Keratinocyte (primary cell): ENCODE measurements around the gene CADM2. TPM values are rescaled to one million over a fixed set of nuclear protein-coding genes. Genes with fewer than 3 reads are reported as not detected.

Experiments used
- DNase-seq: peaks from one replicate; pipeline ENCODE4 v3.0.0-alpha.2; 2011; ENCODE audit warnings: low read depth, missing footprints, low spot score
- FAIRE-seq: peaks from 2 replicates; lab custom pipeline; 2011; peaks lifted over from hg19 to GRCh38; lab: Jason Lieb, UNC
- H2AFZ ChIP-seq: 2 replicates; pipeline ENCODE4 v1.6.0; 2012; ENCODE audit warnings: low read length, control low read depth, inconsistent platforms; ENCODE audit not compliant: control insufficient read depth
- H3K27ac ChIP-seq: 2 replicates; pipeline ENCODE4 v1.5.1; 2011; ENCODE audit warnings: low read length; ENCODE audit not compliant: control insufficient read depth, insufficient read depth
- H3K27me3 ChIP-seq: 3 replicates; pipeline ENCODE4 v1.6.0; 2011; ENCODE audit warnings: low read length; ENCODE audit not compliant: control insufficient read depth, insufficient read depth; ENCODE audit errors: extremely low read depth
- H3K36me3 ChIP-seq, 2 experiments: 2 replicates in 1 of 2; 3 replicates in 1 of 2; pipeline ENCODE4 v1.5.1; 2011; ENCODE audit warnings: low read length in 2 of 2, mild to moderate bottlenecking in 1 of 2; ENCODE audit not compliant: control insufficient read depth in 2 of 2, insufficient read depth in 2 of 2; ENCODE audit errors: extremely low read depth in 1 of 2
- H3K4me1 ChIP-seq: 3 replicates; pipeline ENCODE4 v1.5.1; 2011; ENCODE audit warnings: low read length; ENCODE audit not compliant: control insufficient read depth, insufficient read depth; ENCODE audit errors: extremely low read depth
- H3K4me2 ChIP-seq: 3 replicates; pipeline ENCODE4 v1.6.0; 2011; ENCODE audit warnings: low read depth, low read length; ENCODE audit not compliant: control insufficient read depth, insufficient read depth; ENCODE audit errors: extremely low read depth
- H3K4me3 ChIP-seq, 3 experiments: fragments of 200-600 bp in 1 of 3; sonication (generic) in 1 of 3; 2 replicates in 2 of 3; 3 replicates in 1 of 3; pipeline ENCODE4 v1.5.1; 2011 to 2016; ENCODE audit warnings: low read length in 3 of 3, mild to moderate bottlenecking in 3 of 3, control low read depth in 2 of 3, inconsistent platforms in 1 of 3, low read depth in 1 of 3, mixed read lengths in 1 of 3, mixed run types in 1 of 3, moderate library complexity in 1 of 3; ENCODE audit not compliant: control insufficient read depth in 2 of 3, insufficient read depth in 2 of 3; ENCODE audit errors: extremely low read depth in 1 of 3
- H3K79me2 ChIP-seq: 2 replicates; pipeline ENCODE4 v1.6.0; 2012; ENCODE audit warnings: low read length; ENCODE audit not compliant: control insufficient read depth, insufficient read depth
- H3K9ac ChIP-seq: 3 replicates; pipeline ENCODE4 v1.6.0; 2011; ENCODE audit warnings: low read length; ENCODE audit not compliant: control insufficient read depth, insufficient read depth; ENCODE audit errors: extremely low read depth
- H3K9me1 ChIP-seq: 3 replicates; pipeline ENCODE4 v1.6.0; 2011; ENCODE audit warnings: low read length; ENCODE audit not compliant: control insufficient read depth, insufficient read depth; ENCODE audit errors: extremely low read depth
- H3K9me3 ChIP-seq: 2 replicates; pipeline ENCODE4 v1.5.1; 2012; ENCODE audit warnings: low read depth, low read length; ENCODE audit not compliant: control insufficient read depth
- H4K20me1 ChIP-seq: 3 replicates; pipeline ENCODE4 v1.6.0; 2011; ENCODE audit warnings: low read length; ENCODE audit not compliant: control insufficient read depth, insufficient read depth; ENCODE audit errors: extremely low read depth
- CTCF ChIP-seq, 3 experiments: IDR thresholded peaks in 1 of 3; conservative IDR thresholded peaks in 1 of 3; optimal IDR thresholded peaks in 1 of 3; 2 replicates in 2 of 3; 3 replicates in 1 of 3; pipeline versions ENCODE3 to v1.5.1; 2011; ENCODE audit warnings: low read length in 3 of 3, mild to moderate bottlenecking in 3 of 3, moderate library complexity in 2 of 3, control low read depth in 1 of 3, inconsistent platforms in 1 of 3; ENCODE audit not compliant: insufficient read depth in 2 of 3; ENCODE audit errors: extremely low read depth in 1 of 3
- EZH2 ChIP-seq: IDR thresholded peaks from one replicate; pipeline ENCODE4 v1.6.1; 2012; ENCODE audit warnings: inconsistent platforms, mild to moderate bottlenecking, low read length, moderate library complexity
- dilution Hi-C: fragments of 300-500 bp; cut with MboI; formaldehyde crosslinking; loops from one replicate; pipeline ENCODE4 v1.7.0; 2020; ENCODE audit warnings: low sequenced_read_pairs; ENCODE audit not compliant: extremely low pct_ligation_motif_present
- polyA plus RNA-seq, 5 experiments: library from polyadenylated mRNA; depleted of rRNA in 3 of 5; stranded (reverse) in 3 of 5; stranded (forward) in 1 of 5; unstranded in 1 of 5; fragments of >200 nt; gene quantifications; 1 replicate in 1 of 5; 2 replicates in 3 of 5; 3 replicates in 1 of 5; pipeline versions ENCODE4 v1.2.1 to v1.2.3, GENCODE V29; 2011 to 2012; ENCODE audit warnings: missing spikeins in 2 of 5, low read depth in 1 of 5, low replicate concordance in 1 of 5

The CADM2 gene
- polyA plus RNA-seq, 1 donor (not counting 4 experiments of a cell fraction or from before 2014, with no cell fraction given) = not detected

GRCh38 chr3:85678713-85679112 lies 719.9 kb downstream of the CADM2 start:
- Histone ChIP-seq H3K4me3 (no peak overlapping the region), H3K27me3 (no peaks in the 10 kb centered on the region), H3K27ac (no peak overlapping the region), H4K20me1 (no peaks in the 10 kb centered on the region), H3K79me2 (no peaks in the 10 kb centered on the region), H3K36me3 (no peaks in the 10 kb centered on the region), H3K4me2 (no peak overlapping the region), H3K4me1 (no peaks in the 10 kb centered on the region), H3K9me3 (no peaks in the 10 kb centered on the region), H3K9me1 (no peaks in the 10 kb centered on the region), H2AFZ (no peak overlapping the region), H3K9ac (no peak overlapping the region)
- DNase-seq (no peak), FAIRE-seq (no peak)
- no peak for TF ChIP-seq CTCF (optimal IDR thresholded peaks at IDR 0.05 in 1 of 3, IDR thresholded peaks at IDR 0.05 in 1 of 3, conservative IDR thresholded peaks at IDR 0.05 in 1 of 3; ENCODE audit: extremely low read depth in 1 of 3, insufficient read depth in 2 of 3, low read length in 3 of 3)
- no peak for TF ChIP-seq EZH2
- dilution Hi-C loops = no loop called here

GRCh38 chr3:85681906-85682305 lies 723.1 kb downstream of the CADM2 start:
- no peak overlapping the region for H3K4me2 ChIP-seq
- no peak overlapping the region for H3K9ac ChIP-seq
- DNase-seq (no peak), FAIRE-seq (no peak)
- H2AFZ ChIP-seq = no peak overlapping the region
- dilution Hi-C loops = no loop called here
- H3K79me2 ChIP-seq = no peaks in the 10 kb centered on the region
- TF ChIP-seq EZH2 = no peak
- TF ChIP-seq CTCF (optimal IDR thresholded peaks at IDR 0.05 in 1 of 3, IDR thresholded peaks at IDR 0.05 in 1 of 3, conservative IDR thresholded peaks at IDR 0.05 in 1 of 3; ENCODE audit: extremely low read depth in 1 of 3, insufficient read depth in 2 of 3, low read length in 3 of 3) = no peak
- no peak overlapping the region for H3K4me3 ChIP-seq
- no peaks in the 10 kb centered on the region for H4K20me1 ChIP-seq
- H3K27ac ChIP-seq = no peak overlapping the region
- no peaks in the 10 kb centered on the region for H3K9me3 ChIP-seq
- H3K4me1 ChIP-seq = no peaks in the 10 kb centered on the region
- H3K27me3 ChIP-seq = no peaks in the 10 kb centered on the region
- no peaks in the 10 kb centered on the region for H3K9me1 ChIP-seq
- H3K36me3 ChIP-seq = no peaks in the 10 kb centered on the region
